Medulla oblongata (tissue), 1 donor: ENCODE results near the gene ERCC6L2.

Experiments used
- DNase-seq: peaks from one replicate; pipeline ENCODE4 v3.0.0-alpha.2; 2015; ENCODE audit errors: extremely low spot score

The ERCC6L2 gene

DNA sequence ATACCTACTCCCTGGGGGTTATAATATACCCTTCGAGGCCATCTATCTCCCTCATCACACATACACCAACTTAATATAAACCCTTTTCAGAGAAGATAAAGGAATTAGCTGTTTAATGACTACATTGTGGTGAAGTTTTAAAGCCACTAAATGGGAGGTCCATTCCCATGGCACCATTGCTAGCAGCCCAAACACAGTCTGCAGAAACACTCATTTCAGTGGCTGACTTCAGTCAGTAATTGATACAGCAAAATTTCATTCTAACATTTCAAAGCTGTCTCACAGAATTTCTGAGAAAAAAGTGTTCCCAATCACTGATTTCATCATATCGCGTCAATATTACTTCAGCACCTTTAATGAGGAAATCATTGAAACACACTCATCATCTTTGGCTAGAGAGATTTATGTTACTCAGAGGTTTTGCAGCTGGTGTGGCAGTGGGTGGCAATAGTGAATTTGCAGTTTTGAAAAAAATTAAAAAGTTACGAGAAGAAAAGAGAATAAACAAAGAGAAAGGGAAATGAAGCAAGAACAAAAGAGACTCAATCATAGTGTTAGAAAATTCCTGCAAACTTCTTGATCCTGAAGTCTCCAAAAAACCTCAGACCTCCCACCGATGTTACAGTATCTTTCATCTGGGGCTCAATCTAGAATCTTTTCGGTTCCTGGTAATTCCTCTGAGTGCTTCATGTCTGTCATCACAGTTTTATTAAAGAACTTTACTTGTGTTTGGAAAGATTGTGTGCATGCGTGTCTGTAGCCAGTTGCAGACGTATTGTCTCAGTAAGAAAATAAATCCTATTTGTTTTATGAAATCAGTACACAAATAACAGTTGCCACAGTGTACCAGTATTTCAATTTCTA, 105.0 kb downstream of the ERCC6L2 start:
- DNase-seq: no peak

DNA sequence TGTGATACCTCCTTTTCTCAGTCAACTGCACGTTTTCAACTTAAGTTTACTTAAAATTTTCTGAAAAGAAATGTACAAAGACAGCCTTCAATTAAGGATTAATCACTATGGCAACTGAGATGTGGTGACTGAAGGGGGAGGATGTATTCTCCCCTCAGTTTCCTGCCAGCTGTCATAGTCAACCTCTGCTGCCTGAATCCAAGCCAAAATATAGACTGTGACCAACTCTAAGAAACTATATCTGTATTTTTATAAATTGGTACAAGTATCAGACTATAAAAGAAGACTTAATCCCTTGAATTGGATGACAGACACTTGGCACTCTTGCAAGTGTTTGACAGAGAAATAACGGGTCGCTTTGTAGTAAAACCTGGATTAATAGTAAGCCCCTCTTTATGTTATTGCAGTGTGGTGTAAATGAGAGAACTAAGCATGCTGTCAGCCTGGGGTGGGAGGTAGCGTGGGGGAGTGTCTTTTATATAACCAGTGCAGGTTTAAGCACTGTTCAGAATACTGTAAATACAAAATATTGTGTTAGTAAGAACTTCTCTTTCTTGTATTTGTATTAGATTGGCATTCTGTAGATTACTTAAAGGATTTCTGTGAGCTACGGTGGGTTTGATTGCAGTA, 106.4 kb downstream of the ERCC6L2 start:
- DNase-seq: no peak

- no peak for DNase-seq
These were observed 110.1 kb downstream of the ERCC6L2 start for GRCh38 chr9:95985440-95986055.

- DNase-seq: no peak
These were observed 113.8 kb downstream of the ERCC6L2 start for GRCh38 chr9:95989297-95989696.

- peak; percentile 38 for DNase-seq
These were observed 115.8 kb downstream of the ERCC6L2 start for GRCh38 chr9:95991326-95991725.

DNA sequence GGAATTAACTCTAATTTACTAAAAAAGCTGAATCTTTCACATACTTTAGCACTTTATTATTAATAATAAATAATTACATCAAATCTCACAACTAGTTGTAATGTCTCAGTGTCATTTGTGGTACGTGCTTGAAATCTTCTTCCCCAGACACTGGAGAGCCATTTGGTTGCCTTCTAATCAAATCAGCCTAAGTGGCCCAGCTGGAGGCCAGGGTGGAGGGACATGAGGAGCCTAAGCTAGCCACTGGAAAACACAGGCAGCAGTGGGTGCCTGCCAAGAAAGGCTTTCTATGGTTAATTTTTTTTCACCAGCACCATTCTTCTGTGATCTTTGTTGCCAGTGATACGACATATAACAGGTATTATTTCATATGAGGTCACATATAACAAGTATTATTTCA, 117.0 kb downstream of the ERCC6L2 start:
- DNase-seq: no peak

DNA sequence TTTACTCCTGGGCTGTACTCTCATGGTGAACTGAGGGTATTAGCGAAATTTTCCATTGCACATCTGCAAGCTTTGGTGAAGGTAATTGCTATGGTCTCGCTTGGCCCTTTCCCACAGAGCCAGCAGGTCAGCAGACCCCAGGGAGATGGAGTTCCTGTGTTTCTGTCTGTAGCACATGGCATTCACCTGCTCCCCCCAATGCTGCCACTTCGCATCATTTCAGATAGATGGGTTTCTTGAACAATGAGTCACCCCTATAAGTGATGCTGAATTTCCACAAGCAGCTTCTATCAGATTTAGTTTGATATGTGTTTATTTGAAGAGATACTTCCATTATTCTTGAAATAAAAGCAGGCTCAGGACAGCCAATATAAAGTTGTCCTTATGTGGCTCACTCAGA, 117.8 kb downstream of the ERCC6L2 start:
- DNase-seq: no peak

DNA sequence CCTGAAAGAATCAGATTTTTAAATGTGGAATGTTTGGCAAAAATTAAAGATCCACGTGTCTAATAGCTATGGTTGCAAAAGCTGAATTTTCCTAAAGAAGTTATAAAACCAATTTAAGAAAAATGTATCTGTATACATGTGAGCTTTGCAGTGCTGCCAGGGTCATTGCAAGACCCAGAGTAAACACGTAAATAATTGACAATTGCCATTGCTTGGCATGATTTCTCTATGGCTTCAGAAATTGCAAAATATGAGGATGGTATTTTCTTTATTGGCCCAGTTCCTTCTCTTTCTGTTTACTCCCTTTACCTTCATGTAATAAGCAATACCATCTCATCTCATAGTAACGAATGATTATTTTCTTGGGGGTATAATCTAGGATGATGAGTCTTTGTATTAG, 123.9 kb downstream of the ERCC6L2 start:
- DNase-seq: no peak

DNA sequence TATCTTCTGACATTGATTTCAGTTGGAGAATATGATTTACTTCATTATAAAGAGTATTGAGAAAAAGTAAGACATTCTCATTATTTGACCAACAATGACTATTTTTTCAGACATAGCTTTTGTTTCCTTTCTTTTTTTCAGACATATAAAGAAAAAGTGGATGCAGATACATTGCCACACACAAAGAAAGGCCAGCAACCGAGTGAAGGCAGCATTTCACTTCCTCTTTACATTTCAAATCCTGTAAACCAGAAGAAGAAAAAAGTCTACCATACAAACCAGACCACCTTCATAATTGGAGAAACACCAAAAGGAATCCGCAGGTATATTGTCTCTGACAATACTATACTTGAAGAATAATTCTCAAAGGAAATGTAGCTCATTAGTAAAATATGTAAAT, 128.9 kb downstream of the ERCC6L2 start:
- DNase-seq: no peak

GRCh38 chr9:96006296-96006879, 130.9 kb downstream of the ERCC6L2 start:
- DNase-seq: no peak

DNA sequence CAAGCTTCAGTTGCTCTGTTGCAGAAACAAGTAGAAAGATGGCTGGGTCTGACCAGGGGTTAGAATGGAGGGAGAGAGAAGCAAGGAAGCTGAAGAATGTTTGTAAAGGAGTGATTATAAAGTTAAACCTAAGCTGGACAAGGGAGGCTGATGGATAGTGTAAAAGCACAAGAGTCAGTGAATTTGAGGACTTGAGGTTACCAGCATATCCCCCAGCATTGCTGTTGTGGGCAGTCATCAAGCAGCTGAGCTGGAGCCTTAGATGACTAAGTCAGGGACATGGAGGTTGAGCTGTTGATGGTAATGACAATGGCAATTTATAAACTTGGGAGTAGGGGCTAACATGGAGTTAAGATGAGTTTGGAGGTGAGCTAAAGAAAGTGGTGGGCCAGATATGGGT, 131.5 kb downstream of the ERCC6L2 start:
- DNase-seq: no peak

DNA sequence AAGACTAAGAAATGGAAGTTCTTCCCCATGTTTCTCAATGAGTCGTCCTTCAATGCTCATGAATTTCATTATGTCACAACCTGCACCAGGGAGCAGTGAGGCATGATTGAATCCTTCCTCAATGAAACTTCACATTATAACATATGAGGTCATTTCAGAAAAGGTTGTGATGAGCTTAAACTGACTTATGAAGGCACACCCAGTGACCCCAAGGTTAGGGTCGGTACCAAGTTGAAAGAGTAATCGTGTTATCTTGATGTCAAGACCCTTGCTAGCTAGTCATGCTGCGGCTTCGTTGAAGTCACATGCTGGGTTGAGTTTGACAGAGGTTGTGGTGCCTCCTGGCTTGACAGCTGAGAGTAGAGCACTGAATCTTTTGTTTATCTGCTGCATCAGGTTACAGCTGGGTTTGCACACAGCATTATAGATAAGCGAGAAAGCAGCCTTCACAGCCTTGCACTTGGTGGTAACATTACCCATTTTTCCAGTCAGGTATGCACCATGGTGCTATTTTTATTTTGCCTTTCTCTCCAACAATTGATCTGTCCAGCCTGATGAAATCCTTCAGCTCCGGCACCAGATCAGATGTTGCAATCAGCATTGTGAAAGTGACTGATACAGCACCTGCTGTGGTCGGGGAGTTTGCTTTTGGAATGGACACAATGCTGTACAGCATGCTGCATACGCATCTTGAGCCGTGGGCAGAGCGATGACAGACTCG, 133.2 kb downstream of the ERCC6L2 start:
- DNase-seq: no peak

- no peak for DNase-seq
These were observed 133.7 kb downstream of the ERCC6L2 start for GRCh38 chr9:96009223-96009602.

DNA sequence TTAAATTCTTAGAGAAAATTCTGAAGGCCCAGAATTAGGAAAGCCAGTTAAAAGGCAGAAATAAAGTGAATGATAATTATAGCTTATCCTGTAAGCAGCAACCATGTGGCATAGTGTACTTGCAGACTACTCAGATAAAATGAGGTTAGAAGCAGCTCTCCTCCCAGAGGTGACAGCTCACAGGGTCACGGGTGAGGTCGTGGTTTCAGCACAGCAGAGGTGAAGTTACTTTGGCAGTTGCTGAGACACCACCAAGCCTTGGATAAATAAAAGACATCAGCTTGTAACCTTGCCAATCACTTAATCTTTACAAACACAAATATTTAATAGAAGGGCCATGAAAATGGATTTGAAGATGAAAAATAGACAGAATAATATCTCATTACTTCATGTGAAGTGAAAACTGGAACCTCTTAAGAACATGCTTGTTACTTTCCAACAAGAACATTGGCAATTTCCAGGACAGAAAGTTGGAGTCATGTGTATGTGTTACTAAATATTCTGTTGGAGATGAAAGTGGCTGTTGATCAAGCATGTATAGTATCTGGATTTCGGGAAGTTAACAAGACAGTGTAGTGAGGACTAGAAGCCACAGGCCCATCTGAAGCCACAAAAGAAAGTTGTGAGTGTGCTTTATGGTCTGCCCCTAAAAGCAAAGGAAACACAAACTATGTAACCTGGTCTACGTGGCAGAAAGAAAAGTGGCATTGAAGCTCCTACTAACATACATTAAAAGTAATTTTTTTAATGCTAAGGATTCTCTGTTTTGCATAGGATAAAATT, 134.4 kb downstream of the ERCC6L2 start:
- no peak for DNase-seq

GRCh38 chr9:96014078-96014477, 138.6 kb downstream of the ERCC6L2 start:
- no peak for DNase-seq

DNA sequence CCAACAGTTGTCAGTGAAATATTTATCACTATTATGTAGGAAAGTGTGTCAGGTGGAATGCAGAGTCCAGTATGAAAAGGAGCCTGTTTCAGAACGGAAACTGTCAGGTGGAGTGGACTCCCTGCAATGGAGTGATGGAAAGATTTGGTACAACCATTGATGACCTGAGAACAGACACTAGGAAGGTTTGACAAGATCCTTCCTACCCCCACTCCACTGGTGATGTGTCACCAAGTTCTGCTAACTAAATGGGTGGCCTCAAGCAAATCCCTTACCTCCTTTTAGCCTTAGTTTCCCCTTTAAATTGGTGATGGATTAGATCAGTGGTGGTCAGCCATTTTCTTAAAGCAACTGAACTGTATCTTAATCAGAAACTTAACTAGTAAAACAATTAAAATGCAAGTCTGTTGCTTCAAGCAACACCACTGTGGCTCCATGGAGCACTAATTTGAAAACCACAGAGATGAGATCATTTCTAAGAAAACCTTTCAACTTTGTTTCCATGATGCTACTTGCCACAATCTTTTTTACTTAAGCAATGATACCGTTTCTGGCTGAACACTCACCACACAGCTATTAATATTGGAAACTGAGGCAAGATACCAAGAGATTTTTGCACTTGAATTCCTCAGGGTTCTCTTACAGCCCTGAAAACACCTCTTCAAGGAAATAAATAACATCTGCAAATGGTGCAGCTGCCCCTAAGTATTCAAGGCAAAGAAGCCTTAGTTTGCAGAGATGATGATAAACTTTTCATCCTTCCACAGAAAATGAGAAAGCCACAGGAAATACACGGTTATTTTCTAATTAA, 140.6 kb downstream of the ERCC6L2 start:
- no peak for DNase-seq
